ENCODE data around the gene EFNA5. TPM values are rescaled to one million over a fixed set of nuclear protein-coding genes. Genes with fewer than 3 reads are reported as not detected.

EFNA5 gene
- total RNA-seq, 1 donor from 2014 or later = 8.2 TPM

DNA sequence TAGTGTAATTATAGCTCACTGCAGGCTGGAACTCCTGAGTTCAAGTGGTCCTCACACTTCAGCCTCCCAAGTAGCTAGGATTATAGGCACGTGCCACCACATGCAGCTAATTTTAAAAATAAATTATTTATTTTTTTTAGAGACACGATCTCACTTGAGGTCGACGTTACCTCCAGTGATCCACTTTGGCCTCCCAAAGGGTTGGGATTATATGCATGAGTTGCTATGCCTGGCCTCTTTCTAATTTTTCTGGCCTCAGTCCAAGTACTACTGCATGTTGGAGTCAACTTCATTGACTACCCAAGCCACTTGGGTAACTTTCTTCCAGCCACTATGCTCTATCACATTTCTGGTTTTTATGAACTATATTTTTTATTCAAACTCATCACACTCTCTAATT lies 148.3 kb downstream of the EFNA5 start:
- DNase-seq (ENCODE audit: low read depth) = no peak

DNA sequence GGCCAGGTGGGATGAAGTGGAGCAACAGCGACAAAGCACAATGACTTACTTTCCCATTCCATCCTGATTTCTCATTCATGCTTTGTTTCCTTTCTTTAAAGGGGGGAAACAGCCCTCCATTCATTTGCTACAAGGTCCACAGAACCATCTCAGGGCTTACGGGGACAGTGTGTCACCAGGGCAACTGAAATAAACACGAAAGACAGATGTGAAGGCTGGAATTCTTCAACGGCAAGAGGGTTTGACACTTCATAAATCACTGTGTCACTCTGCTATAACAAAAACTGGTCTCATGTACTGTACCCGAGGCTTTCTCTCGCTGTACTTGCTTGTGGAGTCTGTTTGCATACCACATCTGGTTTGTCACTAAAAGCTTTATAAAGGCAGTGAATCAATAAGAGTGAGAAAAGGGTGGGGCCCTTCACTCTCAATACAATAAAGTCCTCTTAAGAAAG lies 150.8 kb downstream of the EFNA5 start:
- DNase-seq (ENCODE audit: low read depth) = no peak

DNA sequence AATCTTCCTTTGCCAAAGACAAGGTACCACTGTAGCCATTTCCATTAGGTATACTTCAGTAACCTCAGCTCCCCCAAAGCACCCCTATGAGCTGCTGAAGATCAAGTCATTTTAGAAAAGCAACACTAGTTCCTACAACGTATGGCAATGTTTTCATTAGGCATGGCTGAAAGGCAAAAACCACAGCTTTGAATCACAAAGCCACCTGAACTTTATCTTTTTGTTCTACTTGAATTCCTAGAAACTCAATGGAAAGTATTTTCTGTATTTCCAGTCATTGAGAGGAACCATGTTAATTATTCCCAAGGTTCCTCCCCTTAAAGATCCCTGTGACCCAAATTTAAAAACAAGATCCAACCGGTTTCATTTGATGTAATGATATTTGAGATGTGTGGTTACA lies 152.1 kb downstream of the EFNA5 start:
- DNase-seq (ENCODE audit: low read depth) = no peak

DNA sequence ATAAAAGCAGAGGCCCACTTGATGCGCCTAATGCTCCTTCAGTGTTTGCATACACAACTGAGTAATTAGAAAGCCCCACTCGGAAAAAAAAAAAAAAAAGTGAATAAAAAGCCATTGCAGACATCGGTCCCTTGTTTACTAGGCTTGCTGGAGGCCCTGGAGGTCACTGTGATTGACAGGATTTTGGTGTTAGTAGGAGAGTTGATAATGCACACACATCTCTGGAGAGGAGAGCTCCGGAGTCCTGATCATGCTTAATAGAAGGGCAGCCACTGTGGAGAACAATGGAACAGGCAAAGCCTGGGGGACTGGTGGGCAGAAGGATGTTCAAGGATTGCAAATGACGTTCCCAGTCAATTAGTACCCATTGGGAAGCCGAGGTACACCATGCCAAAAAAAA lies 152.5 kb downstream of the EFNA5 start:
- DNase-seq (ENCODE audit: low read depth) = no peak

DNA sequence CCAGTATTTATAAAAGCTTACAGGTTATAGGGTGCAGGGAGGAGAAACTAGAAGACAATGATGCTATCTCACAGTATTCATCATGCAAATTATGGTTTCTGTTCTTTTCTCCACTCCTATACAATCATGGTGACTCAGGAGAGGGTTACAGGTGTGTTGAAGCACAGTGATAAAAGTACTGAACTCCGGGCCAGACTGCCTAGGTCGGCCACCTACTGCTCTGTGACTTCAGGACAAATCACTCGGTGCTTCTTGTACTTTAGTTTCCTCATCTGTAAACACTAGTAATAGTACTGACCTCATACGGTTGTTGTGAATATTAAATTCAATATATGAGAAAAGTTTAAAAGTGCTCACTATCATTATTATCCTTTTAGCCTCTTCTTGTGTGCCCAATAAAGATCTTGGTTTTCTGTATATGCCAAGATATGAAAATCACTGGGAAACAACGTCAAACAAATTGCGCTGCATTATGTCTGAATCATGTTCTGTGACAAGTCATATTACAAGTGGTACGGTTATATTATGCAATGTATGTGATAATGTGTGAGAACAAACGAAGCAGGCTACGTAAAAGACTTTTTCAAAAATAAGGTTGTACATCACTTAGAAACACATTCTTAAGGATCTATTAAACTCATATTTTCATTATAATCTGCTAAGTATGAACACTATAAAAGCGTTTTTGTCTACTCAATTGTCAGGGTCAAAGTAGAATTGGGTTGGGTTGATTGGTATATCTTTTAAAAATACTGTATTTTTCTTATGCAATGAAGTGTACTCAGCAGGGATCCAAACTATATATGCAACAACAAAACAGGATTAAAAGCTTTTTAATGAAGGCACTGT lies 153.3 kb downstream of the EFNA5 start:
- DNase-seq (ENCODE audit: low read depth) = no peak

DNA sequence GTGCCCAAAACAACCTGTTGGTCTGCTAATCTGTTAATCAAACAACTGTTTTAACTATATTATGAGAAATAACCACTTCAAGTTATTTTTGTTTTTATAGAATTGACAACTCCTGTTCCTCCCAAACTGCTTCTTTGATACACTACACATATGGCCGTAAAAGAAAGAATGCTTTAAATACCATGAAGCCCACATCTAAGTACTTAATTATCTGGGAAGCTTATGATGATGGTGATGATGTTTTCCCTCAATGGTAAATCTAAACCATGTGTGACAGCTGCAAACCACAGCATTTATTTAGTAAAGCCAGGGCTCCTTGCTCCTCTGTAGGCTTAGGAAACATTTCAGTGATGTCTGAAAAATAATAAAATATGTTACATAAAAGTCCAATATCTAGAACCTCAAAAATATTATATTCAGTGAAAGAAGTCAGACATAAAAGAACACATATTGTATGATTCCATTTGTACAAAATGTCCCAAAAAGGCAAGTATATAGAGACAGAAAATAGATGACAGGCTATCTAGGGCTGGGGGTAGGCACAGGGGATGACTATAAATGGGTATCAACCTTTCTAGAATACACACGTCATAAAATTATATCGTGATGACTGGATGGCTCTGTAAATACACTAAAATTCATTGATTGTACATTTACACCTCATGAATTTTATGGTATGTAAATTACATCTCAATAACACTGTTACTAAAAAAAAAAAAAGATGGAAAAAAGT lies 154.1 kb downstream of the EFNA5 start:
- DNase-seq (ENCODE audit: low read depth) = peak; percentile 51

DNA sequence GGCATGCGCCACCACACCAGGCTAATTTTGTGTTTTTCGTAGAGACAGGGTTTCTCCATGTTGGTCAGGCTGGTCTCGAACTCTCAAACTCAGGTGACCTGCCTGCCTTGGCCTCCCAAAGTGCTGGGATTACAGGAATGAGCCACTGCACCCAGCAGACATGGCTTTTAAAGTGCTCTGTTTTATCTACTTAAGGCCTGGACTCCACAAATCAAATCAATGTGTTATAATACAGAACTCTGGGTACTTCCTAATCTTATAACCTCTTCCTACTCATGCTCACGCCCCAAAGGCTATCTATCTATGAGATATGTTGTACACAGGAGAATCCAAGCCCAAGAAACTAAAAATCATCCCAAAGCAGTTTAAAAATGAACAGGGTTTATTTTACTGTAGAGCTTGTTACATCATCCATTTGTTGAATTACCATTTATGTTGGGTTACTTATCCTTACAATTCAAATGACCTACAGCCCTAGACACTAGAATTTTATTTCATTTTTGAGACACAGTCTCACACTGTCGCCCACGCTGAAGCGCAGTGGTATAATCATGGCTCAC lies 155.1 kb downstream of the EFNA5 start:
- DNase-seq (ENCODE audit: low read depth) = no peak

DNA sequence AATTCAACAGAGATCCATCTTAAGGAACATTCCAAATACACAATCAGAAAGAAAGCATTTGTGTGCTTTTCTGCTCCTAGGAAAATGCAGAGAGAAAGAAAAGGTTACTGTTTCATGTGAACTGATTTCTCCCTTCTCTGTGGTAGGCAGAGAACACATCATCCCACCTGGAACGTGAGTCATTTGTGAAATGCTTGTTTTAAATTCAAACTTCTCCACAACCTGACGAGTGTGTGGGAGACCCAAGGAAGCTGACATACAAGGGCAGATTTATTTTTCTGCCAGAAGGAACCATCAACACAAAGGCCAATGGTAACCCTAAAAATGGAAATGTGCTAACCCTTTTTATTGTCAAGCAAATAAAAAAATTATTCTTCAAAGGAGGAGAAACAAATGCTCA lies 156.4 kb downstream of the EFNA5 start:
- DNase-seq (ENCODE audit: low read depth) = no peak

DNA sequence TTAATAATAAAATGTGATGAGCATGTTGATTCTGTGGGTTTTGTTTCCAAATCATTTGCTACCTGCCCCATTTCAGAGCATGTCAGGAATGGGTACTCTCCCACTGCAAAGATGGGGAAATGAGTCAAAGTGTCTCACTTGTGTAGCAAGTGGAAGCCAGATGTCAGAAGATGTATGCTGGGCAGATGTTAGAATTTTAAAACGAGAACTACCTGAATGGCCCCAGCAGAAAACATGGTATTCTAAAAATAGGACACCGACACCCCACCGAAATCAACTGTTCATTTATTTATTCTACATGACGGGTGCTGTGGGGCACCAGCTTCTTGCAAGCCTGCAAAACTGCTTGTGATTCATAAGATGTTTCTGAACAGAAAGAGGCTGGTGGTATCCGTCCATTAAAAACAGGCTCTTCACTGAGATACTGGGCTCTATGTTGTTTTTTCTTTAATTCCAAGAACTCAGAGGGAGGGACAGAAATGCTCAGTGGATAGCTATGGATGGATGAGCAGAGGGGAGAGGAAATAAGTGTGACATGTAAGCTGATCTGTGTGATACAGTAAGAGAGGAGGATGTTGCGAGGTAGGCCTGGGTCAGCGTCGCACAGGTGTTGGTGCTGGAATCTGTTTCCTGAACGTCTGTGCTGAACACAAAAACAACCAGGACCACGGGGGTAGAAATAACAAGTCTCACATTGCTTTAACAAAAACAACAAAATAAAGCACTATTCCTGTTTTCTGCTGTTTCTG lies 157.2 kb downstream of the EFNA5 start:
- DNase-seq (ENCODE audit: low read depth) = no peak

DNA sequence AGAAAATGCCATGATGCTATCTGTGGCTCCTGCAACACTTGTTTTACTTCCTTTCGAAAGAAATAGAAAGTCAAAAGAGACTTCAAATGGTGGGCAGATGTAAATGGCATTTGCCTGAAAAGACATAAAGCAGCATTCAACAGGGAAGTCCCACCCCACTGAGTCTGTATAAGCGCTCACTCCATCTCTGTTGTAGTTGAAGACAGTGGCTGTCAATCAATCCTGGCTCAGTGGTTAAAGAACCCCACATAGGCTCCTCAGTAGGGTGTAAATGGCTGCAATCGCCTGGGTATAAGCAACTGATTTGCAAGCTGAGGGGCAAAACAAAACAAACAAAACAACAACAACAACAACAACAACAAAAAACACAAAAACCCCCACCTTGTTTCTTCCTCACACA lies 158.7 kb downstream of the EFNA5 start:
- no peak for DNase-seq (ENCODE audit: low read depth)

DNA sequence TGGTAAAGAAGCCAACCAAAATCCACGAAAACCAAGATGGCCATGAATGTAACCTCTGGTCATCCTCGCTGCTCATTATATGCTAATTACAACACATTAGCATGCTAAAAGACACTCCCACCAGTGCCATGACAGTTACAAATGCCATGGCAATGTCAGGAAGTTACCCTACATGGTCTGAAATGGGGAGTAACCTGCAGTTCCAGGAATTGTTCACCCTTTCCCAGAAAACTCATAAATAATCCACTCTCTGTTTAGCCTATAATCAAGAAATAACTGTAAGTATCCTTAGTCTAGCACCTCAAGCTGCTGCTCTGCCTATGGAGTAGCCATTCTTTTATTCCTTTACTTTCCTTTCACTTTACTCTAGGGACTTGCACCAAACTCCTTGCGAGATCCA lies 160.6 kb downstream of the EFNA5 start:
- DNase-seq (ENCODE audit: low read depth) = no peak

DNA sequence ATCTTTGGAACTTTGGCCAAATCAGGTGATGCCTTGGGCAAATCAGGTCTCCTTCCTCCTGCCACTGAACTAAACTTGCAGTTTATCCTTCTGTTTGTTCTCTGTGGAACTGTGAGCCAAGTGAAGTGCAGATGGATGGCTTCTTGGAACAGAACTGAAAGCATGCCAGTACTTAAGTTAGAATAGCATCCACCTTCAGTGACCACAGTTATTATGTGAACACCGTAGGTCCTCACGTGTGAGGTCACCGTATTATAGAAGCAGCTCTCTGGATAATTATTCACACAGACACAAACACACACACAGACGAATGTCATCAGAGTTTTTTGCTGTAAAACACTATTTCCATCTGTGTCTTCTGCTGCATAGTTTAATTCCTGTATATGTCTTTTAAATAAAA lies 162.6 kb downstream of the EFNA5 start:
- no peak for DNase-seq (ENCODE audit: low read depth)

DNA sequence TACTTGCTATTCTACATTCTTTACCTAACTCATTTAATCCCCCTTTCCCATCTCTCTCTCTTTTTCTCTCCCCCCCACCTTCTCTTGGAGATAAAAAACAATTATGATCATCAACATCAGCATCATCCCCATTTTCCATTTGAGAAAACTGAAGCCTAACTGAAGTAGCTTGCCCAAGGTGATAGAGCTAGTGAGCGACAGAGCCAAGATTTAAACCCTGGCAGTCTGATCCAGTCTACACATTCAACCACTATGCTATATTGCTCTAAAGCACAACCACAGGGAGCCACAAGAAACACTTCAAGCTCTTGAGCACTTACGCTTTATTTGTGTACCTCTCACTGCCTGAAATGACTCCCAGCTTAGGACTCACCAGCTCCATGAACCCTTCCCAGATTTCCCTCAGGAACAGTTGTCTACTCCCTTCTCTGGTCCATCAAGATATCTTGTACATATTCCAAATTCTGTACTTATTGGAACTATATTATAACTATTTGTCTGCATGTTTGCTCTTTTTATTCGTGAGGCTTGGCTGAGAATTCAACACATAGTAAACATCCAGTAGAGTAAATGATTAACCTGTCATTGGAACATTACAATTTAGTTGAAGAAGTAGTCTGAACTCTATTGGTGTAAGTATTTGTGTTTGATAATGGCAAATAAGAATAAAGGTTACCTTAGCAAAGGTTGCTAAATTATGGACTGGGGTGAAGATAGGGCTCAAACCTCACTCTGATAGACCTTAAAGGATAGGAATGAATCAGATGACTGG lies 164.8 kb downstream of the EFNA5 start:
- DNase-seq (ENCODE audit: low read depth) = no peak

DNA sequence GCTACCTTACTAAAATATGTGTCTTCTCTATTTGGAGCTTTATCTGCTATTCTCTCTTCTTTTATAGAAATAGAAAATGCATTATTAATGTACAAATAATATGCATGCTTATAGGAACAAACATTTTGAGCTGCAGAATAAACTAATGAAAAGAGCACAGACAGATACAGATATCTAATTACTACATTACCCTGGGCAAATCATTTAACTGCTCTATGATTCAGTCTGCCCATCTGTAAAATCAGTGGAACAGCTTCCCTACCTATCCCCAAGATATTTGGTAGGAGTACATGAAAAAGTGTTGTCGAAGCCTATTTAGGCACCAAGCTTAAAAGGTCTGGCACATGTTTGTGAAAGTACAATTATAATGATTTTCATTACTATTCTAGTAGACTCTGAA lies 166.3 kb downstream of the EFNA5 start:
- DNase-seq (ENCODE audit: low read depth) = no peak

DNA sequence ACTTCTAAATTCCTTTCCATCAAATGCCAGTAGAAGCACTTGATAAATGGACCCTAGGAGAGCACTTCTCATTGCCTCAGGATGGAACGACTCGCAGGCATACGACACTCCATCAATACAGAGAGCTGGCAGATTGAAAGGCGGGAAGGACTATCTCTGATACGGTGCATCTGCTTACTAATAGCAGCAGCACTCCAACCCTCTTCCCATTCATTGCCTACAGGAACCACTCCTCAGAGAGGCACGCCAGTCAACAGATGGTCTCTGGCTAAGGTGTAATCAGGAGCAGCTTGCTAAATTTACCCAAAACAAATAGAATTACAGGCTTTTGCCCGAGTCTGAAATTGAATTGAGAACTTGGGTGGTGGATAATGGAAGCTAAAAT lies 168.1 kb downstream of the EFNA5 start:
- DNase-seq (ENCODE audit: low read depth) = no peak

DNA sequence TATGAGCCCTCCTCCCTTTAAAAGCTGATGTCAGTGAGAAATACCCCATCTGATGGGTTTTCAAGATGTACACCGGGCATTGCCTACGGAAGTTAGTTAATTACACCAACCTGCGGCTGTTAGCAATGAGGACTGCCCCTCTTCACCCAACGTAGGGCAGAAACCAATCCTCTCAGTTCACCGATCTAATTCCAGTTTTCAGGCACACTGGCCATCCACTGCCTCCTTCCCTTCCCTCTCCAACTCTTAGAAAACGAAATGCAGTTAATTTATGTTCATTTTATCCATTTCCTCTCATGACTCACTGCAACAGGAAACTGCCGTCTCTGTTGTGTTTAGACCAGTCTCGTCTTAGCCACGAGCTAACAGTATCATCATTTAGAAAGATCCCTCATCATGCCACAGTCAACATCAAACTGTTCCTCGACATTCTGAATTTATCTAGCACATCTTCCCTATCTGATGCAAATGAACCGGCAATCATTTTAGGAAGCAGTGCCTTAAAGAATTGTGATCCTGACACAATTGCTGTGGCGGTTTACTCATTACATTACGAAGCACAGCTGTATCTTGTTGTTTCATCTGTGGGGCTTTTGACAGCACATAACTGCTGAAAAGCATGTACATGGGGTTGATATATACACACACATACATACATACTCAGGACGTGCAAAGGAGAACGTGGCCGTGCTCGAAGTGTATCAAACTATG lies 168.6 kb downstream of the EFNA5 start:
- no peak for DNase-seq (ENCODE audit: low read depth)

DNA sequence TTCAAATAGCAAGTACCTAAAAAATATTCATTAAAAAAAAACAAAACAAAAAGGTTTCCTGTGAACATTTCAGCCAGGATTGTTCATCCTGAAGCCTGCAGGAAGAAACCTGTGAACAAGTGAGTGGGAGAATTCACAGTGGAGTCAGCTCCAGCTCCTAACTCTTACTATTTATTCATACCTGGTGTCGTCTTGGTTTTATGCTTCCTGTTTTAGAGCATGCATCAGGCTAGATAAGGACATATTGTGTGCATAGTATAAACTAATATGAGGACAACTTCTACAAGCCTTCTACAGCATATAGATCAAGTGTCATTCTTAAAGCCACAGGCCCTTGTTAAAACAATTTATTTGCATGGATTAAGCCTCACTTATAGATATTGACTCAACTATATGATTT lies 169.9 kb downstream of the EFNA5 start:
- DNase-seq (ENCODE audit: low read depth) = no peak

DNA sequence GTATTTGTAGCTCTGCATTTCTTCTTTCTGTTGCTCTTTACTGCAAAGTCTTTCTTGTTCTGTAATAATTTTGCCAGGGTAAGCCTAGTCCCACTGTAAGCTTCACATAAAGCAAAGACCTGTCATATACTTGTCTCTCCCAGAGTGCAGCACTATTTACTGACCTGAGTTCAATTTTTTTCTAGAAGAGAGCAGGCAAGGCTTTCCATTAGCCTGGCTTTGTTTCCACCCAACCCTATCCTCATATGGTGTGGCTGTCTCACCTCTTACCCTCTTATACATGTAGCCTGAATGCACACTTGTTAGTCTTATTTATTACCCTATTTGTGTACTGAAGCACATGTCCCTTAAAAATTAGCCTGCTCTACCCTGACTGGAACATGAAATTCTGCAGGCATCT lies 170.4 kb downstream of the EFNA5 start:
- DNase-seq (ENCODE audit: low read depth) = no peak

DNA sequence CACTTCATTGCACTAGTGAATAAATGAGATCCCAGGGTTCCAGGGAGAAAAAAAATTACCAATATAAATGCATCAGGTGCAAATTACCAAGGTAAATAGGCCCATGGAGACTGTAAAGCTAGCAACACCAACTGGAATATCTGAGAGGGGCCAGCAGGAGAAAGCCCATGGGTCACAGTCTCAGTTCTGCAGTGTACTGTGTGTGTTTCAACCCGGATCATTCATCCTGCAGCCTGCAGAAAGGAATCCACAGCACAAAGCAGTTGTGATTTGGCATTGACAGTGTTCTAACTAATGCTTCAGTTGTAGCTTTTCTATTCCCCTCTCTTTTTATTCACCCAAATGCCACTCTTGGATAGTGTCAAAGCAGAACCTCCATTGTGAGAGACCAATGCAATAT lies 171.0 kb downstream of the EFNA5 start:
- no peak for DNase-seq (ENCODE audit: low read depth)

DNA sequence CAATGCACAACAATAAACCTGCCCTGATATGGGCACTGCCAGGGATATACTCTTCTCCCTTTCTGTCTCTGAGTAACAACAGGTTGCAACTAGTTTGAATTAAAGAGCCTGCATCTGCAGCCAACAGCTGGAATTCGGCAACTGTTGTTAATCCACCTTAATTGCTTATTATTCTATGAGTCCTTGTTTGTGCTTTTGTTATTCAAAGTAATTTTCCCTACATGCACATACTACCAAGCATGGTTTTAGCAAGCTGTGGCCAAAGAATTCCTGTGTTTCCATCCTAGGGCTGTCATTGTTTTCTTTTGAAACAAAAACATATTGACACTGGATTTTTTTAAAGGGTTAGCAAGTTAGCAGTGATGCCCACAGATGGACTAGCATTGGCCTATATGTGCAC lies 171.5 kb downstream of the EFNA5 start:
- no peak for DNase-seq (ENCODE audit: low read depth)
